ENCODE results near the gene LRRC17. TPM values are rescaled to one million over a fixed set of nuclear protein-coding genes. Genes with fewer than 3 reads are reported as not detected.
A peak's percentile ranks its signal among the peaks of the same experiment; 100 is the strongest.

LRRC17 gene
- total RNA-seq, 4 donors from 2014 or later, result 1.1 to 4.5 (median 3.1) TPM

DNA sequence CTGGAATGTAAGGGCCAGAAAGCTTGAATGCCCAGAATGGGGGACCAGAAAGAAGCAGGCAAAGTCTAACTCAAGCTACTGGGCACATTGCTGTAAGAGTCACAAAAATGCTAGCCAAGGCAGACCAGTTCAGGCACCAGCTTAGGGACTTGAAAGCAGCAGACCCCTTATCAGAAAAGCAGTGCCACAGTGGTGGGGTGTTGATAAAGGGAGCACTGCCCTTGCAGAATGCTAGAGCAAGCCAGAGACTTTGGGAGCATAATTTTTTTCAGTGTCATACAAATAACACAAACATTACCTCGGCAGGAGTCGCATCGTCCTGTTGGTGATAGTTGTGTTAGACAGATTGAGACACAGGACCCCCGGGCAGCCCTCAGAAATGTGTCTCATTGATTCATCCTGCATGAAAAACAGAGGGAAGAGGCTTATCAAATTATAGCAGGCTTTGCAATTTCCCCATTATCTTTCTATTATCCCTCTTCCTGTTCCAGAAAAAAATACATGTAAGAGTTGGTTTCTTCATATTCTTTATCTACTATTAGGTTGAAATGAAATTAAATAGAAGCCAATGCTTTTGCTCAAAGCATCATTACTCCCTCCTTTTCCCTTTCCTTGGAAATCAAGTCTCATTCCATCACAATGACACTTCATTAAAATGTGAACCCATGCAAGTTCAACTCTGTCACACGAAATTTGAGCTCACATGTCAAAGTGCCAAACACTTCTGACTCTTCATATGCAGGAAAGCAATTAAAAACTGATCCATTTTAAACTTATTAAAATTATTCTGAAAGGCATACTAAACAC lies 13.4 kb downstream of the LRRC17 start:
- Histone ChIP-seq H3K27me3 (no peaks in the 10 kb centered on the region), H3K9me3 (no peaks in the 10 kb centered on the region), H3K36me3 (no peaks in the 10 kb centered on the region), H3K4me3 (no peak overlapping the region), H3K4me1 (no peaks in the 10 kb centered on the region), H3K27ac (no peak overlapping the region)
- DNase-seq (ENCODE audit: low spot score in 2 of 2), result no peak
- TF ChIP-seq EP300 (IDR thresholded peaks at IDR 0.05), result no peak
- no peak for TF ChIP-seq POLR2A (IDR thresholded peaks at IDR 0.05)
- TF ChIP-seq, protein P1, sequence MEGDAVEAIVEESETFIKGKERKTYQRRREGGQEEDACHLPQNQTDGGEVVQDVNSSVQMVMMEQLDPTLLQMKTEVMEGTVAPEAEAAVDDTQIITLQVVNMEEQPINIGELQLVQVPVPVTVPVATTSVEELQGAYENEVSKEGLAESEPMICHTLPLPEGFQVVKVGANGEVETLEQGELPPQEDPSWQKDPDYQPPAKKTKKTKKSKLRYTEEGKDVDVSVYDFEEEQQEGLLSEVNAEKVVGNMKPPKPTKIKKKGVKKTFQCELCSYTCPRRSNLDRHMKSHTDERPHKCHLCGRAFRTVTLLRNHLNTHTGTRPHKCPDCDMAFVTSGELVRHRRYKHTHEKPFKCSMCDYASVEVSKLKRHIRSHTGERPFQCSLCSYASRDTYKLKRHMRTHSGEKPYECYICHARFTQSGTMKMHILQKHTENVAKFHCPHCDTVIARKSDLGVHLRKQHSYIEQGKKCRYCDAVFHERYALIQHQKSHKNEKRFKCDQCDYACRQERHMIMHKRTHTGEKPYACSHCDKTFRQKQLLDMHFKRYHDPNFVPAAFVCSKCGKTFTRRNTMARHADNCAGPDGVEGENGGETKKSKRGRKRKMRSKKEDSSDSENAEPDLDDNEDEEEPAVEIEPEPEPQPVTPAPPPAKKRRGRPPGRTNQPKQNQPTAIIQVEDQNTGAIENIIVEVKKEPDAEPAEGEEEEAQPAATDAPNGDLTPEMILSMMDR (IDR thresholded peaks at IDR 0.05), result no peak
- no peak for TF ChIP-seq POLR2AphosphoS5 (IDR thresholded peaks at IDR 0.05)
- WGBS, result 48% methylated on average over 5 of the region's 5 CpGs

DNA sequence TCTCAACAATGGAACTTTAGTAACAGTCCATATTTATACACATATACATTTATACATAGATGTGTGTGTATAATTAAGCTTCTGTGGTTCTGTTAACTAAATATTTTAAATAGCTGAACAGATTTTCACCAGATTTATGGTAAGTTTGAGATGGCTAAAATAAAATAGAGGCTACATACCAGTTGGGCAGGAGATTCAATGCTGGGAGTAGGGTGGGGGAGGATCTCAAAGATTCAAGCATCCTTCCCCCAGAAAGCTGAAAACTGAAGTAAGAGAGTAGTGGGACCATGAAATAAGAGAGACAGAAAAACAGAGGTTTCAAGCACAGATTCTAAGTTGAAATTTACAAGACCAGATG lies 14.0 kb downstream of the LRRC17 start:
- Histone ChIP-seq H3K4me3 (no peak overlapping the region), H3K27ac (no peak overlapping the region), H3K36me3 (no peaks in the 10 kb centered on the region), H3K4me1 (no peaks in the 10 kb centered on the region), H3K9me3 (no peaks in the 10 kb centered on the region), H3K27me3 (no peaks in the 10 kb centered on the region)
- TF ChIP-seq EP300 (IDR thresholded peaks at IDR 0.05), result no peak
- DNase-seq (ENCODE audit: low spot score in 2 of 2), result no peak

DNA sequence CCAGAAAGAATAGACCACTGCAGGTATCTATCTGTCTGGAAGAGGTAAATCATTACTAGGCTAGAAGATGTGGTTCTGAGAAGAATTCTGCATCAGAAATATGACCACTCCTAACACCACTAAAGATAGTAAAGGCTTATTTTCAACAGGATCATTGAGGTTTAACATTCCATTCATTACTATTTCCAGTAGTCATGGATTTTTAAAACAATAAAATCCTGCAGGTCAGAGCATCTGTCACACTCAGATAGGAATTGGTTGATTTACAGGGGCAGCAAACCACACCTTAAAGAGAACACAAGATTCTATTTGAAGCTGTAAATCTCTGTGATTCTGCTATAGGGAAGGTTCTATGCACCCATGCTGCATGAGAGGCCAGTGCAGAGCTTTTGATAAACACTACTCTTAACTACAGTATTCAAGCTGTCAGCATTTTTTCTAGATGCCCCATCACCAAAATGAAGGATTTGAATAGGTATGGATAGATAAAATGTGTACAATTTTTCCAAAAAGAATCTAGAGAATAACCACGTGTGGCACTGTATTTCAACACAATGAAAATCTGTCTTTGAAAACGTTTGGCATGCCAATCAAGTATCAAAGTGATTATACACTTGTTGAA lies 14.6 kb downstream of the LRRC17 start:
- H3K36me3 ChIP-seq, result no peaks in the 10 kb centered on the region
- TF ChIP-seq POLR2AphosphoS5 (IDR thresholded peaks at IDR 0.05), result no peak
- TF ChIP-seq, protein P1 (IDR thresholded peaks at IDR 0.05), result no peak
- TF ChIP-seq POLR2A (IDR thresholded peaks at IDR 0.05), result no peak
- TF ChIP-seq EP300 (IDR thresholded peaks at IDR 0.05), result no peak
- H3K27me3 ChIP-seq, result no peaks in the 10 kb centered on the region
- no peak overlapping the region for H3K4me3 ChIP-seq
- WGBS, result 40% methylated on average over 2 of the region's 2 CpGs
- no peaks in the 10 kb centered on the region for H3K4me1 ChIP-seq
- DNase-seq (ENCODE audit: low spot score in 2 of 2), result no peak
- H3K27ac ChIP-seq, result no peak overlapping the region
- no peaks in the 10 kb centered on the region for H3K9me3 ChIP-seq

DNA sequence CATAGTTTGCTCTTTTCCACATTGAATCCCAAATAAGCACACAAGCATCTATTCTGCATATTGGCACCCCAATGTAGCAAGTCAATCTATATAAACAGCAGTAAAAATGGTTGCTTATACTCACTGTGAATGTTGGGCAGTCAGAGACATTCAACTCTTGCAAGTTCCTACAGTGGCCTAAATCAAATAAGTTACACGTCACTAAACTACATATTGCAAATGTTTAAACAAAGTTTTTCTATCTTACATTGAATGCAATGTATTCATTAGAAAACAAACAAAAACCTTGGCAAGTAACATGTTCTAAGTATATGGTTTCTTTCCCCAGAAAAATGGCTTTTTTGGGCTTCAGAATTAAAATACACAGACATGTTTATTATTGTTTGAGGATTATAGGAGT lies 19.0 kb downstream of the LRRC17 start:
- Histone ChIP-seq H3K27ac (no peak overlapping the region), H3K36me3 (no peaks in the 10 kb centered on the region), H3K4me1 (peaks cover 6% of the 10 kb centered on the region), H3K4me3 (no peak overlapping the region), H3K27me3 (no peaks in the 10 kb centered on the region), H3K9me3 (no peaks in the 10 kb centered on the region)
- TF ChIP-seq POLR2AphosphoS5 (IDR thresholded peaks at IDR 0.05) (no peak), POLR2A (IDR thresholded peaks at IDR 0.05) (no peak), EP300 (IDR thresholded peaks at IDR 0.05) (no peak)
- TF ChIP-seq, protein P1 (IDR thresholded peaks at IDR 0.05), result no peak
- 93% methylated on average over 1 of the region's 1 CpG for WGBS
- no peak for DNase-seq (ENCODE audit: low spot score in 2 of 2)

DNA sequence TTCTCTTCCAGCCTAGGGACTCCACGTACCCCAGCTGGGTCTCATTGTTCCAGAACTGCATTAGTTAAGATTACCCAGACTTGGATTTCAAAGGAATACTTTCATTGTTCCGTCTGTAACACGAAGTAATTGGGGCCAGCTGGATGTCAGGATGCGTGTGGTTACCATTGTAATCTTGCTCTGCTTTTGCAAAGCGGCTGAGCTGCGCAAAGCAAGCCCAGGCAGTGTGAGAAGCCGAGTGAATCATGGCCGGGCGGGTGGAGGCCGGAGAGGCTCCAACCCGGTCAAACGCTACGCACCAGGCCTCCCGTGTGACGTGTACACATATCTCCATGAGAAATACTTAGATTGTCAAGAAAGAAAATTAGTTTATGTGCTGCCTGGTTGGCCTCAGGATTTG lies 21.0 kb downstream of the LRRC17 start:
- Histone ChIP-seq H3K4me1 (peaks cover 6% of the 10 kb centered on the region), H3K36me3 (no peaks in the 10 kb centered on the region), H3K4me3 (no peak overlapping the region), H3K27me3 (no peaks in the 10 kb centered on the region), H3K27ac (peak overlapping the region; percentile 31), H3K9me3 (no peaks in the 10 kb centered on the region)
- TF ChIP-seq POLR2AphosphoS5 (IDR thresholded peaks at IDR 0.05) (peak in 1 of 3 donors; percentile 5), POLR2A (IDR thresholded peaks at IDR 0.05) (no peak)
- 68% methylated on average over 15 of the region's 15 CpGs for WGBS
- DNase-seq (ENCODE audit: low spot score in 2 of 2), result peak; percentile 78 to 89

DNA sequence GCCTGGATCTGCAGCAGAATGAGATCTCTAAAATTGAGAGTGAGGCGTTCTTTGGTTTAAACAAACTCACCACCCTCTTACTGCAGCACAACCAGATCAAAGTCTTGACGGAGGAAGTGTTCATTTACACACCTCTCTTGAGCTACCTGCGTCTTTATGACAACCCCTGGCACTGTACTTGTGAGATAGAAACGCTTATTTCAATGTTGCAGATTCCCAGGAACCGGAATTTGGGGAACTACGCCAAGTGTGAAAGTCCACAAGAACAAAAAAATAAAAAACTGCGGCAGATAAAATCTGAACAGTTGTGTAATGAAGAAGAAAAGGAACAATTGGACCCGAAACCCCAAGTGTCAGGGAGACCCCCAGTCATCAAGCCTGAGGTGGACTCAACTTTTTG lies 21.4 kb downstream of the LRRC17 start:
- H3K4me3 ChIP-seq, result no peak overlapping the region
- peaks cover 6% of the 10 kb centered on the region for H3K4me1 ChIP-seq
- WGBS, result 67% methylated on average over 8 of the region's 8 CpGs
- H3K27me3 ChIP-seq, result no peaks in the 10 kb centered on the region
- DNase-seq (ENCODE audit: low spot score in 2 of 2), result no peak
- TF ChIP-seq POLR2A (IDR thresholded peaks at IDR 0.05) (no peak), POLR2AphosphoS5 (IDR thresholded peaks at IDR 0.05) (peak in 1 of 3 donors; percentile 1)
- no peaks in the 10 kb centered on the region for H3K36me3 ChIP-seq
- H3K27ac ChIP-seq, result peak overlapping the region; percentile 31
- H3K9me3 ChIP-seq, result no peaks in the 10 kb centered on the region

All from suprapubic skin (tissue), 4 donors.